HepG2 (cell line): ENCODE results near the gene STAP2. TPM values are rescaled to one million over a fixed set of nuclear protein-coding genes. Genes with fewer than 3 reads are reported as not detected.
A peak's percentile ranks its signal among the peaks of the same experiment; 100 is the strongest.

Experiments used
- BHLHE40 ChIP-seq: IDR thresholded peaks from 2 replicates; pipeline ENCODE4 v1.6.1; 2011; ENCODE audit warnings: low read length, improper control_type of control experiment
- HHEX ChIP-seq: IDR thresholded peaks from 2 replicates; pipeline ENCODE4 v1.6.1; 2016; ENCODE audit warnings: control low read depth
- ISX ChIP-seq: sonication (generic); formaldehyde crosslinking; conservative IDR thresholded peaks from 2 replicates; pipeline ENCODE4 v1.5.0; 2020; ENCODE audit warnings: missing genetic modification reagents
- MIXL1 ChIP-seq: IDR thresholded peaks from 2 replicates; pipeline ENCODE4 v1.6.1; 2016
- NCOA1 ChIP-seq: sonication (generic); formaldehyde crosslinking; IDR thresholded peaks from 2 replicates; pipeline ENCODE4 v1.9.0; 2021; ENCODE audit warnings: missing genetic modification reagents
- NCOA5 ChIP-seq: sonication (generic); formaldehyde crosslinking; IDR thresholded peaks from 2 replicates; pipeline ENCODE4 v1.4.0; 2020; ENCODE audit warnings: missing genetic modification reagents
- NR2F6 ChIP-seq, 2 experiments: IDR thresholded peaks; 2 replicates each; pipeline ENCODE4 v1.6.1; 2016; ENCODE audit warnings: antibody characterized with exemption in 1 of 2, mild to moderate bottlenecking in 1 of 2
- SETDB1 ChIP-seq: sonication (generic); formaldehyde crosslinking; IDR thresholded peaks from 2 replicates; pipeline ENCODE4 v1.5.1; 2020; ENCODE audit warnings: missing genetic modification reagents, mild to moderate bottlenecking, borderline replicate concordance
- THAP11 ChIP-seq: IDR thresholded peaks from 2 replicates; pipeline ENCODE4 v1.6.1; 2016; ENCODE audit warnings: missing biosample characterization, missing genetic modification reagents
- YY1 ChIP-seq: IDR thresholded peaks from 2 replicates; pipeline ENCODE4 v1.6.1; 2011; ENCODE audit warnings: low read length, low read depth, moderate library complexity, mild to moderate bottlenecking; ENCODE audit not compliant: insufficient read depth, insufficient replicate concordance
- ZNF121 ChIP-seq: sonication (generic); formaldehyde crosslinking; IDR thresholded peaks from 2 replicates; pipeline ENCODE4 v1.5.0; 2020; ENCODE audit warnings: mild to moderate bottlenecking, missing genetic modification reagents
- ZNF234 ChIP-seq: sonication (generic); formaldehyde crosslinking; conservative IDR thresholded peaks from 2 replicates; pipeline ENCODE4 v1.5.1; 2020; ENCODE audit warnings: mild to moderate bottlenecking, missing genetic modification reagents
- ZNF253 ChIP-seq: sonication (generic); formaldehyde crosslinking; IDR thresholded peaks from 2 replicates; pipeline ENCODE4 v1.8.0; 2022; ENCODE audit warnings: mild to moderate bottlenecking, missing genetic modification reagents, borderline replicate concordance
- ZNF281 ChIP-seq: sonication (generic); formaldehyde crosslinking; IDR thresholded peaks from 2 replicates; pipeline ENCODE4 v1.4.0; 2020; ENCODE audit warnings: missing genetic modification reagents, borderline replicate concordance
- ZNF282 ChIP-seq: fragments of 450-650 bp; IDR thresholded peaks from 2 replicates; pipeline ENCODE4 v1.6.1; 2018; ENCODE audit not compliant: partially characterized antibody
- ZNF414 ChIP-seq: sonication (generic); formaldehyde crosslinking; IDR thresholded peaks from 2 replicates; pipeline ENCODE4 v1.5.0; 2020; ENCODE audit warnings: missing genetic modification reagents
- ZNF451 ChIP-seq: sonication (generic); formaldehyde crosslinking; IDR thresholded peaks from 2 replicates; pipeline ENCODE4 v1.5.0; 2020; ENCODE audit warnings: mild to moderate bottlenecking, missing genetic modification reagents
- ZNF496 ChIP-seq: sonication (generic); formaldehyde crosslinking; IDR thresholded peaks from 2 replicates; pipeline ENCODE4 v1.8.1; 2023; ENCODE audit warnings: mild to moderate bottlenecking, moderate library complexity, missing genetic modification reagents; ENCODE audit not compliant: insufficient replicate concordance
- ZNF512 ChIP-seq: sonication (generic); formaldehyde crosslinking; IDR thresholded peaks from 2 replicates; pipeline ENCODE4 v1.4.0; 2020; ENCODE audit warnings: mild to moderate bottlenecking, missing genetic modification reagents
- ZNF558 ChIP-seq: sonication (generic); formaldehyde crosslinking; IDR thresholded peaks from 2 replicates; pipeline ENCODE4 v1.9.0; 2022; ENCODE audit warnings: mild to moderate bottlenecking, missing genetic modification reagents, borderline replicate concordance
- ZNF570 ChIP-seq: sonication (generic); formaldehyde crosslinking; IDR thresholded peaks from 2 replicates; pipeline ENCODE4 v1.4.0; 2020; ENCODE audit warnings: mild to moderate bottlenecking, missing genetic modification reagents, borderline replicate concordance
- ZNF766 ChIP-seq: sonication (generic); formaldehyde crosslinking; IDR thresholded peaks from 2 replicates; pipeline ENCODE4 v1.5.0; 2020; ENCODE audit warnings: missing genetic modification reagents, borderline replicate concordance
- ZNF839 ChIP-seq: sonication (generic); formaldehyde crosslinking; IDR thresholded peaks from 2 replicates; pipeline ENCODE4 v1.4.0; 2020; ENCODE audit warnings: missing genetic modification reagents, mild to moderate bottlenecking, borderline replicate concordance
- polyA plus RNA-seq, 8 experiments: library from polyadenylated mRNA; depleted of rRNA in 3 of 8; stranded (reverse) in 7 of 8; unstranded in 1 of 8; fragments of >200 nt; fragmentation: Illumina TruSeq in 4 of 8; extraction: Trizol in 4 of 8; gene quantifications; 2 replicates each; pipeline versions ENCODE4 v1.2.1 to v1.2.3, GENCODE V29; 2011 to 2016; ENCODE audit warnings: low read depth in 4 of 8, missing spikeins in 1 of 8, mixed read lengths in 1 of 8; ENCODE audit not compliant: insufficient read depth in 1 of 8
- total RNA-seq, 5 experiments: library from RNA; depleted of rRNA; stranded (reverse); fragments of >200 nt; fragmentation: Illumina TruSeq; extraction: Trizol; gene quantifications; 2 replicates each; pipeline ENCODE4 v1.2.3, GENCODE V29; 2016; ENCODE audit warnings: low read depth in 1 of 5
- TF ChIP-seq, protein P1 (sequence below): sonication (generic); formaldehyde crosslinking; IDR thresholded peaks from 2 replicates; pipeline ENCODE4 v1.8.0; 2022; ENCODE audit warnings: missing genetic modification reagents, mild to moderate bottlenecking, borderline replicate concordance

STAP2 gene
- total and polyA plus RNA-seq, 2 of the 13 experiments (the other 11 are each of a cell fraction or from before 2014, with no cell fraction given) = 39.0 to 43.7 TPM

- TF ChIP-seq ZNF281 (CRISPR knock-in tag) = peak; percentile 73; the same call in 1 of the 2 replicates
- peak; percentile 72 for TF ChIP-seq ZNF121
- TF ChIP-seq NCOA5 (CRISPR knock-in tag) = no peak
- no peak for TF ChIP-seq ZNF234 (CRISPR knock-in tag)
- peak; percentile 86 for TF ChIP-seq THAP11 (CRISPR knock-in tag)
- TF ChIP-seq, protein P1, sequence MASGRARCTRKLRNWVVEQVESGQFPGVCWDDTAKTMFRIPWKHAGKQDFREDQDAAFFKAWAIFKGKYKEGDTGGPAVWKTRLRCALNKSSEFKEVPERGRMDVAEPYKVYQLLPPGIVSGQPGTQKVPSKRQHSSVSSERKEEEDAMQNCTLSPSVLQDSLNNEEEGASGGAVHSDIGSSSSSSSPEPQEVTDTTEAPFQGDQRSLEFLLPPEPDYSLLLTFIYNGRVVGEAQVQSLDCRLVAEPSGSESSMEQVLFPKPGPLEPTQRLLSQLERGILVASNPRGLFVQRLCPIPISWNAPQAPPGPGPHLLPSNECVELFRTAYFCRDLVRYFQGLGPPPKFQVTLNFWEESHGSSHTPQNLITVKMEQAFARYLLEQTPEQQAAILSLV (CRISPR knock-in tag) = peak; percentile 92
- TF ChIP-seq ZNF414 (CRISPR knock-in tag) = peak; percentile 96
- no peak for TF ChIP-seq ZNF512
- TF ChIP-seq MIXL1 (CRISPR knock-in tag) = peak; percentile 92
- no peak for TF ChIP-seq ZNF558 (CRISPR knock-in tag)
- TF ChIP-seq ISX (CRISPR knock-in tag) = no peak
- no peak for TF ChIP-seq ZNF282
- no peak for TF ChIP-seq ZNF766
- no peak for TF ChIP-seq SETDB1 (CRISPR knock-in tag)
- TF ChIP-seq HHEX (CRISPR knock-in tag) = no peak
- TF ChIP-seq NR2F6 (IDR thresholded peaks at IDR 0.05) = peak; percentile 73
- peak; percentile 96 for TF ChIP-seq NR2F6 (CRISPR knock-in tag; IDR thresholded peaks at IDR 0.05)
- peak; percentile 66; the same call in 1 of the 2 replicates for TF ChIP-seq BHLHE40
- TF ChIP-seq ZNF451 (CRISPR knock-in tag) = peak; percentile 84; the same call in 1 of the 2 replicates
- no peak for TF ChIP-seq ZNF839 (CRISPR knock-in tag)
- TF ChIP-seq NCOA1 = no peak
- TF ChIP-seq YY1 = peak; percentile 74
- TF ChIP-seq ZNF570 (CRISPR knock-in tag) = no peak
- TF ChIP-seq ZNF496 (CRISPR knock-in tag) = no peak
- peak; percentile 53; the same call in 1 of the 2 replicates for TF ChIP-seq ZNF253
These were observed 28.1 kb downstream of the STAP2 start (continued) for GRCh38 chr19:4310247-4311121.
